Spleen (tissue), 7 donors: ENCODE measurements around the gene NBAS.

Source experiments
- CTCF ChIP-seq, 11 experiments: fragments of 200-600 bp in 7 of 11; fragments of 450-650 bp in 4 of 11; sonication (generic) in 4 of 11; IDR thresholded peaks in 8 of 11; conservative IDR thresholded peaks in 3 of 11; 1 replicate in 7 of 11; 2 replicates in 4 of 11; pipeline versions ENCODE4 v1.4.0 to v1.8.0; 2016 to 2021; ENCODE audit warnings: antibody characterized with exemption in 11 of 11, inconsistent platforms in 4 of 11, mild to moderate bottlenecking in 1 of 11
- POLR2A ChIP-seq, 3 donors: fragments of 450-650 bp; IDR thresholded peaks; one replicate each; pipeline ENCODE4 v1.5.1; 2017; ENCODE audit warnings: antibody characterized with exemption in 3 of 3, mild to moderate bottlenecking in 1 of 3
- POLR2AphosphoS5 ChIP-seq, 3 donors: sonication (generic); formaldehyde crosslinking; IDR thresholded peaks; one replicate each; pipeline ENCODE4 v1.5.1; 2017; ENCODE audit warnings: antibody characterized with exemption in 3 of 3
- donor health status: DM: no; HTN: no; CAD: no; lungs with moderate emphysema.
- donor health status: DM: no; HTN: no; CAD: no.
- donor health status: DM: no; HTN: no; CAD: no.

- no peak for TF ChIP-seq POLR2AphosphoS5 (IDR thresholded peaks at IDR 0.05)
- no peak for TF ChIP-seq POLR2A (IDR thresholded peaks at IDR 0.05)
- no peak for TF ChIP-seq CTCF (IDR thresholded peaks at IDR 0.05 in 8 of 11, conservative IDR thresholded peaks at IDR 0.05 in 3 of 11)
These were observed 66.3 kb downstream of the NBAS start for GRCh38 chr2:15494877-15495276.
